Measurements from ENCODE around the gene POLR3G. TPM values are rescaled to one million over a fixed set of nuclear protein-coding genes. Genes with fewer than 3 reads are reported as not detected.
A peak's percentile ranks its signal among the peaks of the same experiment; 100 is the strongest.

The POLR3G gene, protein sequence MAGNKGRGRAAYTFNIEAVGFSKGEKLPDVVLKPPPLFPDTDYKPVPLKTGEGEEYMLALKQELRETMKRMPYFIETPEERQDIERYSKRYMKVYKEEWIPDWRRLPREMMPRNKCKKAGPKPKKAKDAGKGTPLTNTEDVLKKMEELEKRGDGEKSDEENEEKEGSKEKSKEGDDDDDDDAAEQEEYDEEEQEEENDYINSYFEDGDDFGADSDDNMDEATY
- 3.8 and 4.4 TPM in 2 replicates for total RNA-seq
- long read RNA-seq, partial matches to known transcripts = 1 of 14 reads
- long read RNA-seq, other reads (novel, unspliced or antisense) = 4 of 14 reads

DNA sequence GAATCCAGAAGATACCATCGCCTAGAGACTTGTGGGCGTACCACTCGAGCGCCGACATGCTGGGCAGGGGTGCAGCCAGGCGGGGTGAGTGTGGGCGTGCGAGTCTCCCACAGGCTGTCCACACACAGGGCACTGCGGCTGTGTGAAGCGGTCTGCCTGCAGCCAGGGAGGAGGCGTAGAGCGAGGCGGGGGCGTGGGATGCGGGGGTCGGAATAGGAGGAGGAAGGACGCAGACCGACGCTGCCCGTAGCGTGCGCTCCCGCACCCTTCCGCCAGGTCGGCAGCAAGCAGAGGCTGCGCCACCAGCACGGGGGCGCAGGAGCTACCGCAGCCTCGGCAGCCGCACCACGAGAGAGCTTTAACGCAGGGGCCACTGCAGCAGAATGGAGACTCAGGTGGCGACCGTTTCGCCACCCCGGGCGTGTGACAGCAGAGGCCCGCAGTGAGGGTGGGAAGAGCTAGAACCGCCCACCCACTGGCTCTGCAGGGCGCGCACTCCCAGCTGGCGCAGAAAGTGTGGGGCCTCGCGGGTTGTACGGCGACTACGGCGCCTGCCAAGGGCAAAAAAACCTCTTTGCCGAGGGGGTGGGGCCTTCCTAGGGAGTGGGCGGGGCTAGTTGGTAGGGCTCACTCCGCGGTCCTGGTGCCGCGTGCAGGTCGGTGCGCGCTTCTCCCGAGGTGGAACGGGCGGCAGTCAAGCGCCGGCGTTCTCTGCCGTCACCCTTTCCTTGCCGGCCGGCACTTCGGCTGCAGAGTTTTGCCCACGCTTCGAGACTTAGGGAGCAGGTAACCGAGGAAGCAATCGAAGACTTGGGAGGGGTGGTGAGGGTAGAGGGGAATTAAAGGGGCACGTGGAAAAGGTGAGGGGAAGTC lies at the start of gene POLR3G, which contains the start of gene MBLAC2:
POLR3G (plus strand) TSS at position 630 of the 873 bp plus-strand sequence. CDS start 10,704 bp downstream, outside the sequence.
MBLAC2 (minus strand) TSS at position 537 of the 873 bp plus-strand sequence; CDS start at position 58, 479 bp downstream.
- H3K36me3 Mint-ChIP-seq (ENCODE audit: unreplicated experiment) = peaks cover under 1% of the 10 kb centered on the region
- H3K27me3 Mint-ChIP-seq (ENCODE audit: unreplicated experiment) = no peaks in the 10 kb centered on the region
- peak within 1 kb of the TSS; percentile 92 for H3K27ac Mint-ChIP-seq (ENCODE audit: unreplicated experiment)
- H3K4me1 Mint-ChIP-seq (ENCODE audit: unreplicated experiment) = peaks cover 40% of the 10 kb centered on the region
- H3K9me3 Mint-ChIP-seq (ENCODE audit: unreplicated experiment) = no peaks in the 10 kb centered on the region
- TF ChIP-seq, protein P1, sequence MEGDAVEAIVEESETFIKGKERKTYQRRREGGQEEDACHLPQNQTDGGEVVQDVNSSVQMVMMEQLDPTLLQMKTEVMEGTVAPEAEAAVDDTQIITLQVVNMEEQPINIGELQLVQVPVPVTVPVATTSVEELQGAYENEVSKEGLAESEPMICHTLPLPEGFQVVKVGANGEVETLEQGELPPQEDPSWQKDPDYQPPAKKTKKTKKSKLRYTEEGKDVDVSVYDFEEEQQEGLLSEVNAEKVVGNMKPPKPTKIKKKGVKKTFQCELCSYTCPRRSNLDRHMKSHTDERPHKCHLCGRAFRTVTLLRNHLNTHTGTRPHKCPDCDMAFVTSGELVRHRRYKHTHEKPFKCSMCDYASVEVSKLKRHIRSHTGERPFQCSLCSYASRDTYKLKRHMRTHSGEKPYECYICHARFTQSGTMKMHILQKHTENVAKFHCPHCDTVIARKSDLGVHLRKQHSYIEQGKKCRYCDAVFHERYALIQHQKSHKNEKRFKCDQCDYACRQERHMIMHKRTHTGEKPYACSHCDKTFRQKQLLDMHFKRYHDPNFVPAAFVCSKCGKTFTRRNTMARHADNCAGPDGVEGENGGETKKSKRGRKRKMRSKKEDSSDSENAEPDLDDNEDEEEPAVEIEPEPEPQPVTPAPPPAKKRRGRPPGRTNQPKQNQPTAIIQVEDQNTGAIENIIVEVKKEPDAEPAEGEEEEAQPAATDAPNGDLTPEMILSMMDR (IDR thresholded peaks at IDR 0.05) = peak; percentile 66
- peak; percentile 96 for DNase-seq (ENCODE audit: extremely low spot score, unreplicated experiment)
- H3K4me3 Mint-ChIP-seq (ENCODE audit: unreplicated experiment) = peak within 1 kb of the TSS; percentile 96

DNA sequence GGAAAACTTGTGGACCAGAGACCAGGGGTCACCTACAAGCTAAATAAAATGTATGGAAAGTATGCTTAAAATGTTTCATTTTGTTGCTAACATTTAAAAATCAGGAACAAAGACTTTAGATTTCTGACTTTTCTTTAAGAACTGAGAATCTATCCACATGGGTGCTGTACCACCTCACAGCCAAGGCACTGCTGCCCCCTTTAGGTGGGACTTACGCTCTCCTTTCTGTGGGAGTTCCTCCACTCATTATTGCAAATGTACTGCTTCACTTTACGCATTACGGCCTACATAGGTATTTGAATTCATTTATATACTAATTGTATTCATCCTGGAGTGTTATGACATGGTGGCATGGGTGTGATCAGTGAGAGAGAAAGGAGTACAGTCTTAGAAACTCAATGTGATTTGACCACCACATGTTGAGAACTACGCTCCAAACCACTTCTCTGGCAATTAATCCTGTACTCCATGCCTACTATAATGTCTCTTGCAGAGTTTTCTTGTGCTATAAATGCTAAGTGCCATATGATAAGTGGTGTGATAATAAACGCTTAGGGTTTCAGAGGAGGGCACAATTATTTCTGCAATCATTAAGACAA lies 40.4 kb upstream of the POLR3G start:
- Mint-ChIP-seq H3K4me3 (ENCODE audit: unreplicated experiment) (no peak overlapping the region), H3K4me1 (ENCODE audit: unreplicated experiment) (no peaks in the 10 kb centered on the region), H3K27me3 (ENCODE audit: unreplicated experiment) (peaks cover 40% of the 10 kb centered on the region), H3K27ac (ENCODE audit: unreplicated experiment) (no peak overlapping the region), H3K9me3 (ENCODE audit: unreplicated experiment) (no peaks in the 10 kb centered on the region), H3K36me3 (ENCODE audit: unreplicated experiment) (no peaks in the 10 kb centered on the region)
- DNase-seq (ENCODE audit: extremely low spot score, unreplicated experiment) = no peak
- TF ChIP-seq, protein P1 (IDR thresholded peaks at IDR 0.05) = peak; percentile 75

DNA sequence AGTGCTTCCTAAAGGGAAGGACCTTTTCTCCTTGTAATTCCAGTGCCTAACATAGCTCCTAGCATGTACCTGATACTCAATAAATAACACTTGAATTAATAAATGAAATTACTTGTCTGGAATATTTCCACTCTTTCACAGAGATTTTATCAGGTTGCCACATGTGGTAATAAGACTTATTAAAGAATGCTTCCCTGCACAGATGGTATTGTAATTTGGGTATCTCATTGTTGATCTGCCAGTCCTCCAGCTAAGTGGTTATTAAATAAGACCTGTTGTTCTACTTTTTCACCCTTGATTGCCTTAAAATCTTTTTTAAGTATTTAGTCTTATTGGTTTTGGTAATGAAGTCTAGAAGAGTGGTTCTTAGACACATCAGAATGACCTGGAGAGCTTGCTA lies 37.0 kb upstream of the POLR3G start:
- Mint-ChIP-seq H3K36me3 (ENCODE audit: unreplicated experiment) (no peaks in the 10 kb centered on the region), H3K27me3 (ENCODE audit: unreplicated experiment) (peaks cover 24% of the 10 kb centered on the region), H3K9me3 (ENCODE audit: unreplicated experiment) (no peaks in the 10 kb centered on the region), H3K4me3 (ENCODE audit: unreplicated experiment) (no peak overlapping the region), H3K27ac (ENCODE audit: unreplicated experiment) (no peak overlapping the region), H3K4me1 (ENCODE audit: unreplicated experiment) (peaks cover 10% of the 10 kb centered on the region)
- DNase-seq (ENCODE audit: extremely low spot score, unreplicated experiment) = no peak
- TF ChIP-seq, protein P1 (IDR thresholded peaks at IDR 0.05) = no peak

DNA sequence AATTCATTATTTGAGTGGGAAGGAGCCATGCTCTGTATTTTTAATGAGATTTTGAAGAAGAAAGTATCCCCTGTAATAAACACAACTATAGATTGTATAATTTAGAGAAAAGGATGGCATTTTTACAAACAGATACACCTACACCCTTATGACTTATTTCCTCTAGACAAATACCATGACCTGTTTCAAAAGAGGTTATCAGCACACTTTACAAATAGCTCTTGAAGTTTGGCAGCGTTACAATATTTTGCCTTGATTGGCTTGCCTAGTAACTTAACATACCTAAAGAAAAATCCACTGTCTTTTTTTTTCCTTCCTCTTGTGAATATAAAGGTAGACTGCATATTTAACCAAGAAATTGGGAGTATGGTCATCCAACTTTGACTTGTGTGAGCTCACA lies 36.6 kb upstream of the POLR3G start:
- no peak overlapping the region for H3K4me3 Mint-ChIP-seq (ENCODE audit: unreplicated experiment)
- no peaks in the 10 kb centered on the region for H3K36me3 Mint-ChIP-seq (ENCODE audit: unreplicated experiment)
- TF ChIP-seq, protein P1 (IDR thresholded peaks at IDR 0.05) = no peak
- peaks cover 24% of the 10 kb centered on the region for H3K27me3 Mint-ChIP-seq (ENCODE audit: unreplicated experiment)
- H3K4me1 Mint-ChIP-seq (ENCODE audit: unreplicated experiment) = peaks cover 10% of the 10 kb centered on the region
- no peaks in the 10 kb centered on the region for H3K9me3 Mint-ChIP-seq (ENCODE audit: unreplicated experiment)
- no peak for DNase-seq (ENCODE audit: extremely low spot score, unreplicated experiment)
- no peak overlapping the region for H3K27ac Mint-ChIP-seq (ENCODE audit: unreplicated experiment)
